Body of pancreas (tissue), 4 donors: ENCODE data around the gene VEGFB. TPM values are rescaled to one million over a fixed set of nuclear protein-coding genes. Genes with fewer than 3 reads are reported as not detected.

Source experiments
- ATAC-seq: fragments of 150-250 bp; one replicate; pipeline ENCODE4 v1.9.1; 2016
- DNase-seq, 4 donors: peaks; one replicate each; pipeline ENCODE4 v3.0.0-alpha.2; 2019
- H3K27ac ChIP-seq, 4 donors: fragments of 200-600 bp; sonication (generic); 1 replicate in 3 of 4; 2 replicates in 1 of 4; pipeline versions ENCODE4 v1.5.1 to v1.6.1; 2016 to 2019; ENCODE audit warnings: mild to moderate bottlenecking in 1 of 4, mixed read lengths in 1 of 4, moderate library complexity in 1 of 4
- H3K27me3 ChIP-seq, 2 donors: fragments of 200-600 bp; sonication (generic); one replicate each; pipeline ENCODE4 v1.6.0; 2016; ENCODE audit warnings: mild to moderate bottlenecking in 1 of 2
- H3K36me3 ChIP-seq, 2 donors: fragments of 200-600 bp; sonication (generic); replicated peaks in 1 of 2; 2 replicates each; pipeline ENCODE4 v1.5.1; 2016; ENCODE audit warnings: low read depth in 2 of 2; ENCODE audit not compliant: insufficient read depth in 1 of 2
- H3K4me1 ChIP-seq: fragments of 200-600 bp; sonication (generic); one replicate; pipeline ENCODE4 v1.6.0; 2016
- H3K4me3 ChIP-seq, 2 donors: fragments of 200-600 bp; sonication (generic); 1 replicate in 1 of 2; 2 replicates in 1 of 2; pipeline ENCODE4 v1.5.1; 2016 to 2019
- H3K9me3 ChIP-seq, 3 donors: fragments of 200-600 bp; sonication (generic); 1 replicate in 2 of 3; 2 replicates in 1 of 3; pipeline ENCODE4 v1.5.1; 2016
- POLR2A ChIP-seq, 3 donors: fragments of 450-650 bp; IDR thresholded peaks; one replicate each; pipeline ENCODE4 v1.6.1; 2016; ENCODE audit warnings: antibody characterized with exemption in 3 of 3, mild to moderate bottlenecking in 2 of 3
- WGBS, 2 donors: methylation state at CpG; one replicate each; pipeline ENCODE4 v1.1.5; 2017; 5-methylcytosine and 5-hydroxymethylcytosine counted together
- intact Hi-C: fragments of 100-400 bp; cut with DNase I; formaldehyde crosslinking; loops from one replicate; pipeline ENCODE4 v1.15.1; 2023
- total RNA-seq, 2 donors: library from RNA; depleted of rRNA; stranded (reverse); fragments of >200 nt; gene quantifications; one replicate each; pipeline ENCODE4 v1.1.0, GENCODE V29; 2016
- TF ChIP-seq, protein P1 (sequence below), 7 experiments: fragments of 450-650 bp in 4 of 7; fragments of 200-600 bp in 3 of 7; sonication (generic) in 3 of 7; IDR thresholded peaks; one replicate each; pipeline ENCODE4 v1.5.1; 2016 to 2019; ENCODE audit warnings: antibody characterized with exemption in 7 of 7

VEGFB gene
- total RNA-seq, 2 donors from 2014 or later, result 32.4 to 108 TPM

DNA sequence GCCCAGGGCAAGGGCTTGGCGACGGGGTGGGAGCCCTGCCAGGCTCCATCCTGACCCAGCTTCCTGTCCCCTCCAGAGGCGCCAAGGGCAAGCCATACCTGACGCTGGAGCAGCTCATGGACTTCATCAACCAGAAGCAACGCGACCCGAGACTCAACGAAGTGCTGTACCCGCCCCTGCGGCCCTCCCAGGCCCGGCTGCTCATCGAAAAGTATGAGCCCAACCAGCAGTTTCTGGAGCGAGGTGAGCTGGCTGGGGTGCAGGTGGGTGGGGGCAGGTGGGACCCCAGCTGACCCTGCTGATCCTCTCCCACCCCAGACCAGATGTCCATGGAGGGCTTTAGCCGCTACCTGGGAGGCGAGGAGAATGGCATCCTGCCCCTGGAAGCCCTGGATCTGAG is 21.9 kb downstream of the VEGFB start:
- ATAC-seq (no peak), DNase-seq (no peak)
- no peak overlapping the region for H3K4me3 ChIP-seq
- intact Hi-C loops, result no loop called here
- WGBS, 2 donors, result 87 to 89% methylated on average over 8 to 15 of the region's 15 CpGs
- H3K27ac ChIP-seq, result no peak overlapping the region
- H3K9me3 ChIP-seq, result no peaks in the 10 kb centered on the region
- H3K4me1 ChIP-seq, result peaks cover 16% of the 10 kb centered on the region
- no peaks in the 10 kb centered on the region for H3K36me3 ChIP-seq
- no peaks in the 10 kb centered on the region for H3K27me3 ChIP-seq
- TF ChIP-seq, protein P1, sequence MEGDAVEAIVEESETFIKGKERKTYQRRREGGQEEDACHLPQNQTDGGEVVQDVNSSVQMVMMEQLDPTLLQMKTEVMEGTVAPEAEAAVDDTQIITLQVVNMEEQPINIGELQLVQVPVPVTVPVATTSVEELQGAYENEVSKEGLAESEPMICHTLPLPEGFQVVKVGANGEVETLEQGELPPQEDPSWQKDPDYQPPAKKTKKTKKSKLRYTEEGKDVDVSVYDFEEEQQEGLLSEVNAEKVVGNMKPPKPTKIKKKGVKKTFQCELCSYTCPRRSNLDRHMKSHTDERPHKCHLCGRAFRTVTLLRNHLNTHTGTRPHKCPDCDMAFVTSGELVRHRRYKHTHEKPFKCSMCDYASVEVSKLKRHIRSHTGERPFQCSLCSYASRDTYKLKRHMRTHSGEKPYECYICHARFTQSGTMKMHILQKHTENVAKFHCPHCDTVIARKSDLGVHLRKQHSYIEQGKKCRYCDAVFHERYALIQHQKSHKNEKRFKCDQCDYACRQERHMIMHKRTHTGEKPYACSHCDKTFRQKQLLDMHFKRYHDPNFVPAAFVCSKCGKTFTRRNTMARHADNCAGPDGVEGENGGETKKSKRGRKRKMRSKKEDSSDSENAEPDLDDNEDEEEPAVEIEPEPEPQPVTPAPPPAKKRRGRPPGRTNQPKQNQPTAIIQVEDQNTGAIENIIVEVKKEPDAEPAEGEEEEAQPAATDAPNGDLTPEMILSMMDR (IDR thresholded peaks at IDR 0.05), result no peak
- TF ChIP-seq POLR2A (IDR thresholded peaks at IDR 0.05), result no peak

DNA sequence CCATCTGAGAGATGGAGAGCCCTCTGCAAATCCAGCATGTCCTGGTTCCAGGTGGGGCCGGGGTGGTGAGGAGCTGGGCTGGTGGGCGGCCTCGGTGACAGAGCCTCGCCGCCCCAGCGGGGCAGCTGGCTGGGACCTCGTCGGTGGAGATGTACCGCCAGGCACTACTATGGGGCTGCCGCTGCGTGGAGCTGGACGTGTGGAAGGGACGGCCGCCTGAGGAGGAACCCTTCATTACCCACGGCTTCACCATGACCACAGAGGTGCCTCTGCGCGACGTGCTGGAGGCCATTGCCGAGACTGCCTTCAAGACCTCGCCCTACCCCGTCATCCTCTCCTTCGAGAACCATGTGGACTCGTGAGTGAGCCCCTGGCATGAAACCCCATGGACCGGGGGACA is 24.0 kb downstream of the VEGFB start:
- intact Hi-C loops, result no loop called here
- 88 to 89% methylated on average over 6 to 18 of the region's 24 CpGs for WGBS, 2 donors
- Histone ChIP-seq H3K27ac (no peak overlapping the region), H3K9me3 (no peaks in the 10 kb centered on the region), H3K4me3 (no peak overlapping the region), H3K27me3 (no peaks in the 10 kb centered on the region), H3K36me3 (no peaks in the 10 kb centered on the region), H3K4me1 (no peaks in the 10 kb centered on the region)
- TF ChIP-seq, protein P1 (IDR thresholded peaks at IDR 0.05), result no peak
- TF ChIP-seq POLR2A (IDR thresholded peaks at IDR 0.05), result no peak
- DNase-seq (no peak), ATAC-seq (no peak)

DNA sequence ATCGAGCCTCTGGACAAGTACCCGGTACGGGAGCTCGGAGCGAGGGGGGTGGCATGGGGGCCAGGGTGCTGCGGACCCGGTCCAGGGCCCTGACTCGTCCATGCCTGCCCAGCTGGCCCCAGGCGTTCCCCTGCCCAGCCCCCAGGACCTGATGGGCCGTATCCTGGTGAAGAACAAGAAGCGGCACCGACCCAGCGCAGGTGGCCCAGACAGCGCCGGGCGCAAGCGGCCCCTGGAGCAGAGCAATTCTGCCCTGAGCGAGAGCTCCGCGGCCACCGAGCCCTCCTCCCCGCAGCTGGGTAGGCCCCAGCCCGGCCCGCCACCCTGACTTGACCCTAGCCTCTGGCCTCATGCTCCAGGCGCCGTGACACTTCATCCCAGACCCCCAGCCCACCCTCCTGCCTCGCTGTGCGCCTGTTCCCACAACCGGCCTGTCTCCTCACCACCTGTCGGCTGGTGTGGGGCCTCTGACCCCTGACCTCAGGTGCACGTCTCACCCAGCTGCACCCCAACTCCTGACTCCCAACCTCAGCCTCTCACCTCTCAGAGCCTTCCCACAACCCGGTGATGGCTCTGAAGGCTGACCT is 24.7 kb downstream of the VEGFB start:
- intact Hi-C loops, result no loop called here
- Histone ChIP-seq H3K4me1 (no peaks in the 10 kb centered on the region), H3K9me3 (no peaks in the 10 kb centered on the region), H3K36me3 (no peaks in the 10 kb centered on the region), H3K4me3 (no peak overlapping the region), H3K27ac (no peak overlapping the region), H3K27me3 (no peaks in the 10 kb centered on the region)
- ATAC-seq, result no peak
- WGBS, 2 donors, result 93 to 94% methylated on average over 14 to 26 of the region's 32 CpGs
- DNase-seq, result no peak
- TF ChIP-seq, protein P1 (IDR thresholded peaks at IDR 0.05), result no peak
- TF ChIP-seq POLR2A (IDR thresholded peaks at IDR 0.05), result no peak

DNA sequence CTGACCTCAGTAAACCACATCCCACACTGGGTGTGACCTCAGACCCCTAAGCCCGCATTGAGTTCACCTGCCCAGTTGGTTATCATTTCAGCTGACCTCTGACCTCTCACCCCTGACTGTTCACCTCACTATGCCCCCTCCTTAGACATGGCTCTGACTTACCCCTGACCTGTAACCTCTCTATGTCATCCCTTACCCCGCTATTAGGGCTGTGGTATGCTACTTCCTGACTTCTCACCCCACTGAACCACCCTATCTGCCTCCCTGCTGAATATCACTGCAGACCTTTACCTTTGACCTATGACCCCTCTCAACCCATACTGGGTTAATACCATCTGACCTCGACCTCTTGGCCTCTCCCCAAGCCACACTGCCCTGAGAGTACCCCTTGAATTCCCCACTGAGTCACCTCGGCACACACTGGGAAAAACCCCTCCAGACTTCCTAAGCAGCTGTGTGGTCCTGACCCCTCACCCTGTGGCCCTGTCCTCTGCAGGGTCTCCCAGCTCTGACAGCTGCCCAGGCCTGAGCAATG is 25.2 kb downstream of the VEGFB start:
- ATAC-seq (no peak), DNase-seq (no peak)
- WGBS, 2 donors, result 81 to 82% methylated on average over 4 of the region's 4 CpGs
- Histone ChIP-seq H3K4me3 (no peak overlapping the region), H3K9me3 (no peaks in the 10 kb centered on the region), H3K4me1 (no peaks in the 10 kb centered on the region), H3K27me3 (no peaks in the 10 kb centered on the region), H3K27ac (no peak overlapping the region), H3K36me3 (no peaks in the 10 kb centered on the region)
- TF ChIP-seq POLR2A (IDR thresholded peaks at IDR 0.05), result no peak
- TF ChIP-seq, protein P1 (IDR thresholded peaks at IDR 0.05), result no peak
- intact Hi-C loops, result no loop called here

DNA sequence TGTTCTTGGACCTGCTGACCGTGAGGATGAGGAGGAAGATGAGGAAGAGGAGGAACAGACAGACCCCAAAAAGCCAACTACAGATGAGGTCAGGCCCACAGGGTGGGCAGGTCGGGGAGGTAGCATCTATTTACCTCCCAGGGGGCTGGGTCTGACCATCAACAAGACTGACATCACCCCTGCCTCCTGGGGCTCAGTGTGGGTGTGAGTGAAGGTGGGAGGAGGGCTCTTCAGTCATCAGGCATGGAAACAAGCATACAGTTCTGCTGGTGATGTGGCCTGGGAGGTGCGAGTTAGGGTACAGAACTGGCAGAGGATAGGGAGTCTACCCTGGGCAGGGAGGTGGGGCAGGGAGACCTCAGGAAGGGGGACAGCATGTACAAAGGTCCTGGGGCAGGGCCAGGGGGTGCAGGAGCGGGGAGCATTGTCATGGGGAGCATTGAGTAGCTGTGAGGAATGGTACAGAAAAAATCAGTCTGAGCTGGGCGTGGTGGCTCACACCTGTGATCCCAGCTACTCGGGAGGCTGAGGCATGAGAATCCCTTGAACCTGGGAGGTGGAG is 25.8 kb downstream of the VEGFB start:
- intact Hi-C loops, result no loop called here
- Histone ChIP-seq H3K27me3 (no peaks in the 10 kb centered on the region), H3K36me3 (no peaks in the 10 kb centered on the region), H3K27ac (no peak overlapping the region), H3K4me1 (no peaks in the 10 kb centered on the region), H3K4me3 (no peak overlapping the region), H3K9me3 (no peaks in the 10 kb centered on the region)
- 92 to 97% methylated on average over 5 to 6 of the region's 6 CpGs for WGBS, 2 donors
- ATAC-seq, result no peak
- DNase-seq, result no peak
- TF ChIP-seq, protein P1 (IDR thresholded peaks at IDR 0.05), result no peak
- TF ChIP-seq POLR2A (IDR thresholded peaks at IDR 0.05), result no peak
